Measurements from ENCODE around the gene ARHGDIA. TPM values are rescaled to one million over a fixed set of nuclear protein-coding genes. Genes with fewer than 3 reads are reported as not detected.
"Not testable (repeated sequence)": the region's sequence is repeated elsewhere in the genome, so short reads cannot be mapped to it uniquely, and the experiment has no call there.

The ARHGDIA gene
- total RNA-seq, 5 donors from 2014 or later (not counting 1 experiment from before 2014, with no cell fraction given), result 473 to 577 (median 504) TPM

- 94% methylated on average over 5 of the region's 5 CpGs for WGBS (ENCODE audit: insufficient coverage)
- H3K4me1 Mint-ChIP-seq; H3K9me3 ChIP-seq; H3K4me1 ChIP-seq (ENCODE audit: control insufficient read depth in 1 of 2, extremely low read depth in 1 of 2, insufficient read depth in 2 of 2, low read length in 2 of 2); H3K27me3 ChIP-seq (replicated peaks in 1 of 2; ENCODE audit: control insufficient read depth in 2 of 2, extremely low read depth in 1 of 2, insufficient read depth in 2 of 2, low read length in 1 of 2); H3K27ac Mint-ChIP-seq; POLR2A ChIA-PET; H3K4me3 ChIP-seq (ENCODE audit: control insufficient read depth in 1 of 2, extremely low read depth in 1 of 2, low read length in 1 of 2); H3K27me3 Mint-ChIP-seq; H3K4me3 Mint-ChIP-seq; H3K27ac ChIP-seq (ENCODE audit: low read length); H3K9me3 Mint-ChIP-seq; CTCF ChIA-PET; ATAC-seq (replicated peaks in 1 of 4); DNase-seq: not testable (repeated sequence)
- H3K36me3 ChIP-seq (ENCODE audit: control insufficient read depth in 2 of 2, extremely low read depth in 1 of 2, insufficient read depth in 1 of 2, low read length in 1 of 2), result peaks cover 8 to 24% of the 10 kb centered on the region in 2 donors
- peaks cover 11% of the 10 kb centered on the region for H3K36me3 Mint-ChIP-seq
These were observed 31.1 kb downstream of the ARHGDIA start for GRCh38 chr17:81840059-81840458.

DNA sequence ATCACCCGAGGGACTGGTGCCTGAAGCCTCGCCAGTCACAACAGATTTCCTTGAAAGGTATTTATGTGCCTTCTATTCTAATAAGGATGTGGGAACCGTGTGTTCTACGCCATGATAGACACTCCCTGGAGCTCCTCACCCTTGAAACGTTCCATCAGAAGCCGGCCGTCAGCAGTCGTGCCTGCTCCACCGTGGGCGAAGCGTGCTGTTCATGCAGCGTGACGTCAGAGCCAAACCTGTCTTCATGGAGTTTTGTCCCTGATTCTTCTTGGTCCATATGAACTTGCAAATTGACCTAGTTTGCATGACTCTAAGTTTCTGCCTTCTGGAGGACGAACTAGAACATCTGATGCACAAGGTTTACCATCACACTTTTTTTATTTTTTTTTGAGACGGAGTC lies 31.8 kb downstream of the ARHGDIA start:
- DNase-seq (no peak), ATAC-seq (replicated peaks in 1 of 4) (no peak)
- Histone ChIP-seq H3K4me1 (ENCODE audit: control insufficient read depth in 1 of 2, extremely low read depth in 1 of 2, insufficient read depth in 2 of 2, low read length in 2 of 2) (peaks cover 0 to 2% of the 10 kb centered on the region in 2 experiments), H3K27me3 (replicated peaks in 1 of 2; ENCODE audit: control insufficient read depth in 2 of 2, extremely low read depth in 1 of 2, insufficient read depth in 2 of 2, low read length in 1 of 2) (no peaks in the 10 kb centered on the region), H3K36me3 (ENCODE audit: control insufficient read depth in 2 of 2, extremely low read depth in 1 of 2, insufficient read depth in 1 of 2, low read length in 1 of 2) (peaks cover 6 to 17% of the 10 kb centered on the region in 2 donors), H3K9me3 (no peaks in the 10 kb centered on the region), H3K4me3 (ENCODE audit: control insufficient read depth in 1 of 2, extremely low read depth in 1 of 2, low read length in 1 of 2) (no peak overlapping the region), H3K27ac (ENCODE audit: low read length) (no peak overlapping the region)
- peaks cover 4% of the 10 kb centered on the region for H3K36me3 Mint-ChIP-seq
- ChIA-PET POLR2A (no interaction called here), CTCF (no interaction called here)
- H3K27me3 Mint-ChIP-seq, result no peaks in the 10 kb centered on the region
- WGBS (ENCODE audit: insufficient coverage), result 90% methylated on average over 15 of the region's 15 CpGs
- no peaks in the 10 kb centered on the region for H3K4me1 Mint-ChIP-seq
- H3K27ac Mint-ChIP-seq, result no peak overlapping the region
- no peaks in the 10 kb centered on the region for H3K9me3 Mint-ChIP-seq
- no peak overlapping the region for H3K4me3 Mint-ChIP-seq

DNA sequence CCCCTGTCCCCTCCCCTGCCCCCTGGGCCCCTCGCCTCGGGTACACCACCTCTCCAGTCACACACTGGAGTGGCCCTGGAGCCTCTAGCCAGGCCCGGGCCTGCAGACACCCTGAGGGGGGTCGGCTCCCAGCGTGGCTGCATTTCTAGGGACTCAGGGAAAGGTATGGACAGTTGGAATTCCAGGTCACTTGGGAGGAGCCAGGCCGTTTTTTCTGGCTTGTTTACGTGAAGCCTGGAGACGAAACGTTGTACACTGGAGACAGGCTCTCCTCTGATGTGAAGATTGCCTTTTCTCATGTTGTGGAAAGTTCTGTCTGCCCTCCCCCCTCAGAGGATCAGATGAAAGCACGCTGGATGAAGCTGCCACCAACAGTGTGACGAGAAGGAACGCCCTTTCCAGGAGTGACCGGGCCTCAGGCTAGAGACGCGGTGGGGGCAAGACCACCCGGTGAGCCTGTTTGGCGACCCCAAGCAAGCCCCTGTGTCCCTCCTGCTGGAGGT lies 32.3 kb downstream of the ARHGDIA start:
- H3K9me3 Mint-ChIP-seq, result no peaks in the 10 kb centered on the region
- H3K27ac ChIP-seq (ENCODE audit: low read length), result no peak overlapping the region
- H3K4me3 Mint-ChIP-seq, result no peak overlapping the region
- peaks cover 1 to 12% of the 10 kb centered on the region in 2 donors for H3K36me3 ChIP-seq (ENCODE audit: control insufficient read depth in 2 of 2, extremely low read depth in 1 of 2, insufficient read depth in 1 of 2, low read length in 1 of 2)
- H3K4me3 ChIP-seq (ENCODE audit: control insufficient read depth in 1 of 2, extremely low read depth in 1 of 2, low read length in 1 of 2), result no peak overlapping the region
- ChIA-PET POLR2A (no interaction called here), CTCF (no interaction called here)
- ATAC-seq (replicated peaks in 1 of 4) (no peak), DNase-seq (no peak)
- H3K27me3 Mint-ChIP-seq, result no peaks in the 10 kb centered on the region
- peaks cover 0 to 7% of the 10 kb centered on the region in 2 experiments for H3K4me1 ChIP-seq (ENCODE audit: control insufficient read depth in 1 of 2, extremely low read depth in 1 of 2, insufficient read depth in 2 of 2, low read length in 2 of 2)
- H3K27ac Mint-ChIP-seq, result no peak overlapping the region
- peaks cover 0 to 2% (median under 1%) of the 10 kb centered on the region in 3 donors for H3K4me1 Mint-ChIP-seq
- H3K27me3 ChIP-seq (replicated peaks in 1 of 2; ENCODE audit: control insufficient read depth in 2 of 2, extremely low read depth in 1 of 2, insufficient read depth in 2 of 2, low read length in 1 of 2), result no peaks in the 10 kb centered on the region
- H3K9me3 ChIP-seq, result no peaks in the 10 kb centered on the region
- 67% methylated on average over 11 of the region's 17 CpGs for whole genome bisulfite sequencing (ENCODE audit: insufficient coverage)
- peaks cover 4% of the 10 kb centered on the region for H3K36me3 Mint-ChIP-seq

DNA sequence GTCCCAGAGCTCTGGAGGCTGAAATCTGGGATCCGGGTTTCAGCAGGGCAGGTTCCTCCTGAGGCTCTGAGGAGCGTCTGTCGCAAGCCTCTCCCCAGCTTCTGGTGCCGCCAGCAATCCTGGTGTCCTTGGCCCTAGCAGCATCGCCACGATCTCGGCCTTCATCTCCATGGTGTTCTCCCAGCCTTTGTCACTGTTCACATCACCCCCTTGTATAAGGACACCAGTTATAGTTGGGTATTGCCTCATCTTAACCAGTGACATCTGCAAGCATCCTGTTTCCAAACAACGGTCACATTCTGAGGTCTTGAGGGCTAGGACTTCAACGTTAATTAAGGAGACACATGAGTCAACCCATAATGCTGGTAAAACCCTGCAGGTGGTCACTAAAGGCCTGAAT lies 33.5 kb downstream of the ARHGDIA start:
- H3K36me3 Mint-ChIP-seq, result no peaks in the 10 kb centered on the region
- no peaks in the 10 kb centered on the region for H3K27me3 ChIP-seq (replicated peaks in 1 of 2; ENCODE audit: control insufficient read depth in 2 of 2, extremely low read depth in 1 of 2, insufficient read depth in 2 of 2, low read length in 1 of 2)
- H3K27me3 Mint-ChIP-seq, result no peaks in the 10 kb centered on the region
- no peaks in the 10 kb centered on the region for H3K9me3 ChIP-seq
- H3K4me3 ChIP-seq (ENCODE audit: control insufficient read depth in 1 of 2, extremely low read depth in 1 of 2, low read length in 1 of 2), result no peak overlapping the region
- H3K27ac Mint-ChIP-seq, result no peak overlapping the region
- H3K9me3 Mint-ChIP-seq, result no peaks in the 10 kb centered on the region
- ChIA-PET CTCF (interaction anchor here in 1 of 2 donors (0.7 kb wide), 1 partner anchor 79 kb away, joined by 3 read pairs; no protein-coding TSS in a partner anchor), POLR2A (no interaction called here)
- no peak for ATAC-seq (replicated peaks in 1 of 4)
- H3K27ac ChIP-seq (ENCODE audit: low read length), result no peak overlapping the region
- no peak overlapping the region for H3K4me3 Mint-ChIP-seq
- peaks cover 0 to under 1% of the 10 kb centered on the region in 2 donors for H3K36me3 ChIP-seq (ENCODE audit: control insufficient read depth in 2 of 2, extremely low read depth in 1 of 2, insufficient read depth in 1 of 2, low read length in 1 of 2)
- no peak for DNase-seq
- H3K4me1 ChIP-seq (ENCODE audit: control insufficient read depth in 1 of 2, extremely low read depth in 1 of 2, insufficient read depth in 2 of 2, low read length in 2 of 2), result peaks cover 4 to 14% of the 10 kb centered on the region in 2 experiments
- 94% methylated on average over 9 of the region's 9 CpGs for WGBS (ENCODE audit: insufficient coverage)
- H3K4me1 Mint-ChIP-seq, result peaks cover under 1 to 4% (median 3%) of the 10 kb centered on the region in 3 donors

GRCh38 chr17:81834831-81835267 lies 36.3 kb downstream of the ARHGDIA start, which contains the start of gene PPP1R27:
Gene PPP1R27, minus strand, starts transcription at chr17:81835050. Its CDS starts 97 bp downstream, at chr17:81834953.
- Histone ChIP-seq H3K4me3 (ENCODE audit: control insufficient read depth in 1 of 2, extremely low read depth in 1 of 2, low read length in 1 of 2) (peak within 1 kb of the TSS; percentile 48 to 68), H3K9me3 (no peaks in the 10 kb centered on the region), H3K36me3 (ENCODE audit: control insufficient read depth in 2 of 2, extremely low read depth in 1 of 2, insufficient read depth in 1 of 2, low read length in 1 of 2) (no peaks in the 10 kb centered on the region), H3K27ac (ENCODE audit: low read length) (peak within 1 kb of the TSS; percentile 87), H3K27me3 (replicated peaks in 1 of 2; ENCODE audit: control insufficient read depth in 2 of 2, extremely low read depth in 1 of 2, insufficient read depth in 2 of 2, low read length in 1 of 2) (no peaks in the 10 kb centered on the region), H3K4me1 (ENCODE audit: control insufficient read depth in 1 of 2, extremely low read depth in 1 of 2, insufficient read depth in 2 of 2, low read length in 2 of 2) (peaks cover 7 to 30% of the 10 kb centered on the region in 2 experiments)
- ATAC-seq (replicated peaks in 1 of 4) (no peak), DNase-seq (no peak)
- Mint-ChIP-seq H3K9me3 (no peaks in the 10 kb centered on the region), H3K27me3 (no peaks in the 10 kb centered on the region), H3K4me3 (peak within 1 kb of the TSS; percentile 77 to 88 (median 79)), H3K4me1 (peaks cover 16 to 19% (median 17%) of the 10 kb centered on the region in 3 donors), H3K27ac (peak within 1 kb of the TSS; percentile 79 to 84), H3K36me3 (no peaks in the 10 kb centered on the region)
- POLR2A ChIA-PET, result no interaction called here
- WGBS (ENCODE audit: insufficient coverage), result 97% methylated on average over 26 of the region's 26 CpGs
- CTCF ChIA-PET, result no interaction called here

DNA sequence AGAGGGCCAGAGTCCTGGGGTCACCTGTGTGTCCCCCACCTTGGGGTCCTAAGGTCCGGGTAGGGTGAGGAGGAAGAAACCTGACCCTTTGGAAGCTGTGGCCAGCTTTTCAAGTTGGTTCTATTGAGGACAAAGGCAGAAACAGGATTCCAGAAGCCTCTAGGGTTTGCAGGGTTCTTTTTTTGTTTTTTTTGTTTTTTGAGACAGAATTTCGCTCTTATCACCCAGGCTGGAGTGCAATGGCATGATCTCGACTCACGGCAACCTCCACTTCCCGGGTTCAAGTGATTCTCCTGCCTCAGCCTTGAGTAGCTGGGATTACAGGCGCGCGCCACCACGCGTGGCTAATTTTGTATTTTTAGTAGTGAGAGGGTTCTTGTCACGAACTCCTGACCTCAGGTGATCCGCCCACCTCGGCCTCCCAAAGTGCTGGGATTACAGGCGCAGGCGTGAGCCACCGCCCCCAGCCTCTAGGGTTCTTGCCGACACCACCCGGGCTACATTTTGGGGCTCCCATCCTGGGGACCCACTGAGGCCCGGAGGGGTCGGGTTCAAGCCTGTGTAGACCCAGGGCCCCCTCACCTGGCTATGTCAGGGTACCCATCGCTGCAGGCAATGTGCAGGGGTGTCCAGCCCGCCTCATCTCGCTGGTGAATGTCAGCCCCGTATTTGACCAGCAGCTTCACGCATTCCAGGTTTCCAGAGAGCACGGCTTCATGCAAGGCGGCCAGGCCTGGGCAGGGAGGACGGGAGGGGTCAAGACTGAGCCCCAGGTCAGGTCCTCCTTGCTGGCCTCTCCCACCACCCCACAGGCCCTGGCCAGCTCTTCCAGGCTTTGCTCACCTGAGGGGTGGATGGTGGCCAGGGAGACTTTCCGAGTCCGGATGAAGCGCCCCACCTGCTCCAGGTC lies 37.0 kb downstream of the ARHGDIA start:
- no peak for DNase-seq
- no peaks in the 10 kb centered on the region for H3K9me3 Mint-ChIP-seq
- no peak for ATAC-seq (replicated peaks in 1 of 4)
- no peaks in the 10 kb centered on the region for H3K27me3 Mint-ChIP-seq
- 89% methylated on average over 31 of the region's 31 CpGs for WGBS (ENCODE audit: insufficient coverage)
- H3K4me1 Mint-ChIP-seq, result peaks cover 16 to 22% (median 20%) of the 10 kb centered on the region in 3 donors
- peak overlapping the region; percentile 79 to 84 for H3K27ac Mint-ChIP-seq
- peak overlapping the region; percentile 48 to 68 for H3K4me3 ChIP-seq (ENCODE audit: control insufficient read depth in 1 of 2, extremely low read depth in 1 of 2, low read length in 1 of 2)
- H3K27ac ChIP-seq (ENCODE audit: low read length), result peak overlapping the region; percentile 87
- CTCF ChIA-PET, result no interaction called here
- peak overlapping the region; percentile 77 to 88 (median 79) for H3K4me3 Mint-ChIP-seq
- H3K36me3 Mint-ChIP-seq, result no peaks in the 10 kb centered on the region
- no peaks in the 10 kb centered on the region for H3K36me3 ChIP-seq (ENCODE audit: control insufficient read depth in 2 of 2, extremely low read depth in 1 of 2, insufficient read depth in 1 of 2, low read length in 1 of 2)
- no peaks in the 10 kb centered on the region for H3K27me3 ChIP-seq (replicated peaks in 1 of 2; ENCODE audit: control insufficient read depth in 2 of 2, extremely low read depth in 1 of 2, insufficient read depth in 2 of 2, low read length in 1 of 2)
- H3K9me3 ChIP-seq, result no peaks in the 10 kb centered on the region
- H3K4me1 ChIP-seq (ENCODE audit: control insufficient read depth in 1 of 2, extremely low read depth in 1 of 2, insufficient read depth in 2 of 2, low read length in 2 of 2), result peaks cover 7 to 33% of the 10 kb centered on the region in 2 experiments
- POLR2A ChIA-PET, result interaction anchor here in 1 of 2 donors (1.0 kb wide), 1 partner anchor 25 kb away, joined by 3 read pairs; no protein-coding TSS in a partner anchor

Data from T-cell (primary cell).